Mucosa of descending colon (tissue), 3 donors: Measurements from ENCODE around the gene ZNF107. TPM values are rescaled to one million over a fixed set of nuclear protein-coding genes. Genes with fewer than 3 reads are reported as not detected.

ENCODE experiments used
- ATAC-seq: fragments of 200-7000 bp; cut with Tn5 transposase; one replicate; pipeline ENCODE4 v1.9.1; 2020; ENCODE audit warnings: mild to moderate bottlenecking, moderate library complexity
- DNase-seq, 3 donors: peaks; one replicate each; pipeline ENCODE4 v3.0.0-alpha.2; 2020
- H3K36me3 ChIP-seq: fragments of 200-600 bp; one replicate; pipeline ENCODE4 v1.8.0; 2021; ENCODE audit warnings: low read depth, mild to moderate bottlenecking
- H3K4me1 ChIP-seq: fragments of 200-600 bp; one replicate; pipeline ENCODE4 v1.8.0; 2021; ENCODE audit warnings: low read depth, mild to moderate bottlenecking
- H3K4me3 ChIP-seq: fragments of 200-600 bp; one replicate; pipeline ENCODE4 v1.8.0; 2021; ENCODE audit warnings: mild to moderate bottlenecking
- H3K9me3 ChIP-seq: fragments of 200-600 bp; one replicate; pipeline ENCODE4 v1.8.0; 2021; ENCODE audit warnings: mild to moderate bottlenecking
- intact Hi-C, 2 donors: fragments of 100-400 bp; cut with DNase I in 1 of 2; cut with micrococcal nuclease in 1 of 2; formaldehyde crosslinking; loops; one replicate each; pipeline versions ENCODE4 v1.11.0 to v1.11.1; 2022; cut with DNase I, micrococcal nuclease
- total RNA-seq, 3 donors: library from RNA; stranded (reverse); fragmentation: NEBNext Ultra II Directional in 2 of 3; extraction: Animal tissue kit (Norgen Biotek cat#: 25700) in 2 of 3; gene quantifications; one replicate each; pipeline versions ENCODE4 v1.2.1 to v1.2.4, GENCODE V29; 2021 to 2023
- TF ChIP-seq, protein P1 (sequence below): fragments of 200-600 bp; IDR thresholded peaks from one replicate; pipeline ENCODE4 v1.8.0; 2022; ENCODE audit warnings: antibody characterized with exemption, mild to moderate bottlenecking
- donor health status: DM: no; HTN: no; CAD: no; lungs with moderate emphysema.
- donor health status: DM: no; HTN: no; CAD: no.
- donor health status: DM: no; HTN: yes; CAD: no.

ZNF107 gene
- total RNA-seq, 3 donors from 2014 or later, result 3.1 to 6.0 (median 5.0) TPM

DNA sequence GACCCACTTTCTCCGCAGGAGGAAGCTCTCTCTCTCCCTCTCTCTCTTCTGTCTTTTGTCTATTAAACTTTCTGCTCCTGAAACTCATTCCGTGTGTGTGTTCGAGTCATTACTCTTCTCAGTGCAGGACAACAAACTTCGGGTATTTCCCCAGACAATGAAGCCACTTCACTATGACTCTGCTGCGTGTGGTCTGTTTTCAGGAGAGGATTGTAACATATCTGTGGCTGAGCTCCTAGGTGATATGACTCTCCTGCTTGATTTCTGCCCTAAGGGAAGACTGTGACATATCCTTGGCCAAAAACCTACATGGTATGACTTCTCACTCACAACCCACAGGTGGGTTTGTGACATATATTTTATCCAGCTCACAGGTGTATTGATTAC is 39.9 kb upstream of the ZNF107 start:
- ATAC-seq (no peak), DNase-seq (no peak)
- no peak overlapping the region for H3K4me3 ChIP-seq
- H3K9me3 ChIP-seq, result peaks cover 4% of the 10 kb centered on the region
- H3K4me1 ChIP-seq, result no peaks in the 10 kb centered on the region
- TF ChIP-seq, protein P1, sequence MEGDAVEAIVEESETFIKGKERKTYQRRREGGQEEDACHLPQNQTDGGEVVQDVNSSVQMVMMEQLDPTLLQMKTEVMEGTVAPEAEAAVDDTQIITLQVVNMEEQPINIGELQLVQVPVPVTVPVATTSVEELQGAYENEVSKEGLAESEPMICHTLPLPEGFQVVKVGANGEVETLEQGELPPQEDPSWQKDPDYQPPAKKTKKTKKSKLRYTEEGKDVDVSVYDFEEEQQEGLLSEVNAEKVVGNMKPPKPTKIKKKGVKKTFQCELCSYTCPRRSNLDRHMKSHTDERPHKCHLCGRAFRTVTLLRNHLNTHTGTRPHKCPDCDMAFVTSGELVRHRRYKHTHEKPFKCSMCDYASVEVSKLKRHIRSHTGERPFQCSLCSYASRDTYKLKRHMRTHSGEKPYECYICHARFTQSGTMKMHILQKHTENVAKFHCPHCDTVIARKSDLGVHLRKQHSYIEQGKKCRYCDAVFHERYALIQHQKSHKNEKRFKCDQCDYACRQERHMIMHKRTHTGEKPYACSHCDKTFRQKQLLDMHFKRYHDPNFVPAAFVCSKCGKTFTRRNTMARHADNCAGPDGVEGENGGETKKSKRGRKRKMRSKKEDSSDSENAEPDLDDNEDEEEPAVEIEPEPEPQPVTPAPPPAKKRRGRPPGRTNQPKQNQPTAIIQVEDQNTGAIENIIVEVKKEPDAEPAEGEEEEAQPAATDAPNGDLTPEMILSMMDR, result no peak
- intact Hi-C loops, result loop anchor here in 1 of 2 donors (10.0 kb wide), 1 partner anchor 441 kb away; no protein-coding TSS in a partner anchor
- H3K36me3 ChIP-seq, result no peaks in the 10 kb centered on the region

DNA sequence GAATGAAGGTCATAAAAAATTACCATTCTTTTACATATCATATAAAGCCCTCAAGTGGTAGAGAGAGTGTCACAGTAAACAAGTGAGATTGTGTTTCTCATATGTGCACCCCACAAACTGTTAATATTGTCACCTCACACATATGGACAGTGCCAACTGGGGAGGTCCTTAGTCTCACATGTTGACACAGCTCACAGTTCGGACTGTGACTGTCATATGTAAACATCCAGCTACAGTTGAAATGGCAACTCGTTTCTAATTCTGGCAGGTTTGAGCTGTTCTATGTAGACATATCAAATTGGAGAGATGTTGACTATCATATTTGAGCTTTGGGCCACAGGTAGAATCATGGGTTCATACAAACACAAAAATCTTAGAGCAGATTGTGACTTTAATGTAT is 39.4 kb upstream of the ZNF107 start:
- intact Hi-C loops, result loop anchor here in 1 of 2 donors (10.0 kb wide), 1 partner anchor 442 kb away; no protein-coding TSS in a partner anchor
- H3K36me3 ChIP-seq, result no peaks in the 10 kb centered on the region

DNA sequence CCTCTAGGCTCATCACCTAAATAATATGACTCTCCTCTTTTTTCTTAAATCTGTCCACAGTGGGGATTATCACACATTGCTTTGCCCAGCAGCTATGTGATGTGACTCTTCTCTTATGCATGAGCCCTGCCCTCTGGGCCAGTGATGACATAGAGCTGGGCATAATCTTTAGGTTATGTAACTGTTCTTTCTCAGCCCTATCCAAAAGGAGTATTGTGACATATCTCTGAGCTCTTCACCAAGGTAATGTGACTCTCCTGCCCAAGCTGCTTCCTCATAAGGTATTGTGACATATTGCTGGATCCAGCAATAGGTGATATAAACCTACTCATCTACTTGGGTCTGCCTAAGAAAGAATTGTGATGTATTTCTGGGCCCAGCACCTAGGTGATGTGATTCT is 37.7 kb upstream of the ZNF107 start:
- no peaks in the 10 kb centered on the region for H3K36me3 ChIP-seq
- ATAC-seq (no peak), DNase-seq (no peak)
- H3K9me3 ChIP-seq, result no peaks in the 10 kb centered on the region
- H3K4me3 ChIP-seq, result no peak overlapping the region
- no peaks in the 10 kb centered on the region for H3K4me1 ChIP-seq
- intact Hi-C loops, result loop anchor here in 1 of 2 donors (10.0 kb wide), 1 partner anchor 443 kb away; no protein-coding TSS in a partner anchor
- TF ChIP-seq, protein P1, result no peak

More for the DNA sequence above, 39.4 kb upstream of the ZNF107 start:
- DNase-seq, result no peak
- H3K4me3 ChIP-seq, result no peak overlapping the region
- no peak for ATAC-seq
- H3K9me3 ChIP-seq, result no peaks in the 10 kb centered on the region
- TF ChIP-seq, protein P1, result no peak
- H3K4me1 ChIP-seq, result no peaks in the 10 kb centered on the region

DNA sequence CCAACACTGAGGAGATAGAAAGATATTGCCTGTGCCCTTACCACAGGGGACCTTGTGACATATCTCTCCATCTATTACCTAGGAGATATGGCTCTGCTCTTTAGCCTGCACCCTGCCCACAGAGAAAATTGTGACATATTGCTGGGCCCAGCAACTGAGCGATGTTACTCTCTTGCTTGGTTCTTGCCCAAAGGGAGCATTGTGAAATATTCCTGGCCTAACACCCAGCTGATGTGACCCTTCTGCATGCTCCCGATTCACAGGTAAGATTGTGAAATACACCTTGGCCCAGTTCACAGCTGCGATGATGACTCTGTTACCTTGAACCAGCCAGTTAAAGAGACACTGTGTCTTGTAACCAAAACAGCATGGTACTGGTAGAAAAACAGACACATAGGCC is 37.2 kb upstream of the ZNF107 start:
- TF ChIP-seq, protein P1, result no peak
- intact Hi-C loops, result loop anchor here in 1 of 2 donors (10.0 kb wide), 1 partner anchor 444 kb away; no protein-coding TSS in a partner anchor
- H3K4me3 ChIP-seq, result no peak overlapping the region
- no peaks in the 10 kb centered on the region for H3K9me3 ChIP-seq
- ATAC-seq (no peak), DNase-seq (no peak)
- H3K4me1 ChIP-seq, result no peaks in the 10 kb centered on the region
- H3K36me3 ChIP-seq, result no peaks in the 10 kb centered on the region

DNA sequence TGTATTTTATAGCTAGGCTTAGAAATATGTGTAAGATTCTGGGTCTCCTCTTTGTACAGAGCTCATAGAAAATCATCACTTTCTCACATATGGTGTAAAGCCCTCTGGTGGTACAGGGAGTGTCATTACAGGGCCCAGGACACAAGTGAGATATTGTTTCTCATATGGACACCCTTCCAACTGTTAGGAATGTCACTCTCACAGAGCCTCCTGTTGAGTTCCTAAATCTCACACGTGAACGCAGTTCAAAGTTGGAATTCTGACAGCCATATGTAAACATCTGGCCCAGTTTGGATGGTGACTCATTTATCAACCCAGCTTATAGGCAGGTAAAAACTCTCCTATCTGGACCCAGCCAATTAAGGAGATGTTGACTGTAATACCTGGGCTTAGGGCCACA is 35.4 kb upstream of the ZNF107 start:
- ATAC-seq (no peak), DNase-seq (peak in 1 of 3 donors; percentile 2)
- no peaks in the 10 kb centered on the region for H3K36me3 ChIP-seq
- H3K9me3 ChIP-seq, result peaks cover 4% of the 10 kb centered on the region
- TF ChIP-seq, protein P1, result no peak
- intact Hi-C loops, result no loop called here
- H3K4me3 ChIP-seq, result no peak overlapping the region
- no peaks in the 10 kb centered on the region for H3K4me1 ChIP-seq

DNA sequence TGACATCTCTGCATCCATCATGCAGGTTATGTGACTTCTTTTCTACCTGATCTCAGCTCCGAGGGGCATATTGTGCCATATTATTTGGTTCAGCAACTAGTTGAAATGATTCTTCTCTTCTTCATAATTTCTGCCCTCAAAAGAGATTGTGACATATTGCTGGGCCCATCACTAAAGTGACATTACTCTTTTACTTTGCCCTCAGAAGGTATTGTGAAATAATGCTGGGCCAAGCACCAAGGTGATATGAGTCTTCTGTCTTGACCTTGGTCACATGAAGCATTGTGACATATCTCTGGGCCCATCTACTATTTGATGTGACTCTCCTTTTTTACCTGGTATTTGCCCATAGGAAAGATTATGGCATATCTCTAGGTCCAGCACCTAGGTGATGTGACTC is 33.9 kb upstream of the ZNF107 start:
- Histone ChIP-seq H3K4me3 (no peak overlapping the region), H3K4me1 (no peaks in the 10 kb centered on the region), H3K36me3 (no peaks in the 10 kb centered on the region), H3K9me3 (peaks cover 4% of the 10 kb centered on the region)
- intact Hi-C loops, result no loop called here
- ATAC-seq, result no peak
- DNase-seq, result no peak
- TF ChIP-seq, protein P1, result no peak
